ENCODE data around the gene TNS2. TPM values are rescaled to one million over a fixed set of nuclear protein-coding genes. Genes with fewer than 3 reads are reported as not detected.

TNS2 gene
- total and polyA plus RNA-seq, 9 of the 15 experiments (the other 6 are each of a cell fraction or from before 2014, with no cell fraction given), result 0.28 to 3.1 (median 1.2) TPM; not detected in 1

DNA sequence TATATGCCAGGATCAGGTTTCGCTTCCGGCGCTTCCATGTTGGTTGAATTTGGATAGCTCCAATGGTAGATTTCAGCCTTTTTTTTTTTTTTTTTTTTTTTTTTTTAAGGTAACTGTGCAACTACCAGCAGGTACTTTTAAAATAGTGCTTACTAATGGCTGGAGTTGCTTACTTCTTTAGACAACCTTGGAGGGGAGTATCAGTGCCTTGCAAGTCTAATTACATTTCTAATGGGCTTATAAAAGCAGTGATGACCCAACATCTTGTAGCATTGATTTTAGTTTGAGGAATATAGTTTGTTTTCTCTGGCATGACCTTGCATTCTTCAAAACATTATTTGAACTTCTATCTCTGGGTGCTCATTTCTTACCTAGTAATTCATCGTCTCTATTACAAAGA is 42.5 kb upstream of the TNS2 start (continued):
- TF ChIP-seq, protein P1, sequence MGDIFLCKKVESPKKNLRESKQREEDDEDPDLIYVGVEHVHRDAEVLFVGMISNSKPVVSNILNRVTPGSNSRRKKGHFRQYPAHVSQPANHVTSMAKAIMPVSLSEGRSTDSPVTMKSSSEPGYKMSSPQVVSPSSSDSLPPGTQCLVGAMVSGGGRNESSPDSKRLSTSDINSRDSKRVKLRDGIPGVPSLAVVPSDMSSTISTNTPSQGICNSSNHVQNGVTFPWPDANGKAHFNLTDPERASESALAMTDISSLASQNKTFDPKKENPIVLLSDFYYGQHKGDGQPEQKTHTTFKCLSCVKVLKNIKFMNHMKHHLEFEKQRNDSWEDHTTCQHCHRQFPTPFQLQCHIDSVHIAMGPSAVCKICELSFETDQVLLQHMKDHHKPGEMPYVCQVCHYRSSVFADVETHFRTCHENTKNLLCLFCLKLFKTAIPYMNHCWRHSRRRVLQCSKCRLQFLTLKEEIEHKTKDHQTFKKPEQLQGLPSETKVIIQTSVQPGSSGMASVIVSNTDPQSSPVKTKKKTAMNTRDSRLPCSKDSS (IDR thresholded peaks at IDR 0.05; ENCODE audit: low read depth, partially characterized antibody), result no peak
- TF ChIP-seq TARDBP (IDR thresholded peaks at IDR 0.05), result no peak
- no peak for TF ChIP-seq HNRNPH1 (optimal IDR thresholded peaks at IDR 0.05; ENCODE audit: low read depth, low read length)
- no peak for TF ChIP-seq TOE1 (IDR thresholded peaks at IDR 0.05; ENCODE audit: borderline replicate concordance)
- TF ChIP-seq TOE1 (CRISPR knock-in tag; IDR thresholded peaks at IDR 0.05; ENCODE audit: borderline replicate concordance, low read depth), result no peak
- no peak for TF ChIP-seq SMARCA5 (IDR thresholded peaks at IDR 0.05)
- TF ChIP-seq, protein P2, sequence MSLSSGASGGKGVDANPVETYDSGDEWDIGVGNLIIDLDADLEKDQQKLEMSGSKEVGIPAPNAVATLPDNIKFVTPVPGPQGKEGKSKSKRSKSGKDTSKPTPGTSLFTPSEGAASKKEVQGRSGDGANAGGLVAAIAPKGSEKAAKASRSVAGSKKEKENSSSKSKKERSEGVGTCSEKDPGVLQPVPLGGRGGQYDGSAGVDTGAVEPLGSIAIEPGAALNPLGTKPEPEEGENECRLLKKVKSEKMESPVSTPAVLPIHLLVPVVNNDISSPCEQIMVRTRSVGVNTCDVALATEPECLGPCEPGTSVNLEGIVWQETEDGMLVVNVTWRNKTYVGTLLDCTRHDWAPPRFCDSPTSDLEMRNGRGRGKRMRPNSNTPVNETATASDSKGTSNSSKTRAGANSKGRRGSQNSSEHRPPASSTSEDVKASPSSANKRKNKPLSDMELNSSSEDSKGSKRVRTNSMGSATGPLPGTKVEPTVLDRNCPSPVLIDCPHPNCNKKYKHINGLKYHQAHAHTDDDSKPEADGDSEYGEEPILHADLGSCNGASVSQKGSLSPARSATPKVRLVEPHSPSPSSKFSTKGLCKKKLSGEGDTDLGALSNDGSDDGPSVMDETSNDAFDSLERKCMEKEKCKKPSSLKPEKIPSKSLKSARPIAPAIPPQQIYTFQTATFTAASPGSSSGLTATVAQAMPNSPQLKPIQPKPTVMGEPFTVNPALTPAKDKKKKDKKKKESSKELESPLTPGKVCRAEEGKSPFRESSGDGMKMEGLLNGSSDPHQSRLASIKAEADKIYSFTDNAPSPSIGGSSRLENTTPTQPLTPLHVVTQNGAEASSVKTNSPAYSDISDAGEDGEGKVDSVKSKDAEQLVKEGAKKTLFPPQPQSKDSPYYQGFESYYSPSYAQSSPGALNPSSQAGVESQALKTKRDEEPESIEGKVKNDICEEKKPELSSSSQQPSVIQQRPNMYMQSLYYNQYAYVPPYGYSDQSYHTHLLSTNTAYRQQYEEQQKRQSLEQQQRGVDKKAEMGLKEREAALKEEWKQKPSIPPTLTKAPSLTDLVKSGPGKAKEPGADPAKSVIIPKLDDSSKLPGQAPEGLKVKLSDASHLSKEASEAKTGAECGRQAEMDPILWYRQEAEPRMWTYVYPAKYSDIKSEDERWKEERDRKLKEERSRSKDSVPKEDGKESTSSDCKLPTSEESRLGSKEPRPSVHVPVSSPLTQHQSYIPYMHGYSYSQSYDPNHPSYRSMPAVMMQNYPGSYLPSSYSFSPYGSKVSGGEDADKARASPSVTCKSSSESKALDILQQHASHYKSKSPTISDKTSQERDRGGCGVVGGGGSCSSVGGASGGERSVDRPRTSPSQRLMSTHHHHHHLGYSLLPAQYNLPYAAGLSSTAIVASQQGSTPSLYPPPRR (CRISPR knock-in tag; IDR thresholded peaks at IDR 0.05; ENCODE audit: borderline replicate concordance), result no peak
